Ishikawa (cell line): ENCODE data around the gene SCAP.

Experiments
- CEBPB ChIP-seq: IDR thresholded peaks from 2 replicates; pipeline ENCODE4 v1.6.1; 2012
- CREB1 ChIP-seq: IDR thresholded peaks from 2 replicates; pipeline ENCODE4 v1.6.1; 2012; ENCODE audit warnings: low read depth
- EGR1 ChIP-seq: IDR thresholded peaks from 2 replicates; pipeline ENCODE4 v1.6.1; 2012
- EP300 ChIP-seq: IDR thresholded peaks from 2 replicates; pipeline ENCODE4 v1.6.1; 2012; ENCODE audit warnings: borderline replicate concordance
- MAX ChIP-seq: IDR thresholded peaks from 2 replicates; pipeline ENCODE4 v1.6.1; 2012
- NFIC ChIP-seq: IDR thresholded peaks from 2 replicates; pipeline ENCODE4 v1.6.1; 2012
- RAD21 ChIP-seq: IDR thresholded peaks from 2 replicates; pipeline ENCODE4 v1.6.1; 2012; ENCODE audit warnings: low read depth
- REST ChIP-seq: IDR thresholded peaks from 2 replicates; pipeline ENCODE4 v1.6.1; 2012; ENCODE audit warnings: low read depth, mild to moderate bottlenecking
- TAF1 ChIP-seq: IDR thresholded peaks from 2 replicates; pipeline ENCODE4 v1.6.1; 2012; ENCODE audit warnings: low read depth, mild to moderate bottlenecking
- USF1 ChIP-seq: IDR thresholded peaks from 2 replicates; pipeline ENCODE4 v1.6.1; 2012
- YY1 ChIP-seq: IDR thresholded peaks from 2 replicates; pipeline ENCODE4 v1.6.1; 2012; ENCODE audit warnings: low read depth

GRCh38 chr3:47443611-47443995, 32.1 kb downstream of the SCAP start:
- TF ChIP-seq NFIC (no peak), TAF1 (no peak), RAD21 (no peak), YY1 (no peak), EP300 (no peak), USF1 (no peak), CEBPB (no peak), REST (no peak), EGR1 (no peak), MAX (no peak), CREB1 (no peak)
